Lung (tissue), 12 donors: ENCODE results near the gene PIK3AP1. TPM values are rescaled to one million over a fixed set of nuclear protein-coding genes. Genes with fewer than 3 reads are reported as not detected.
"Not testable (repeated sequence)": the region's sequence is repeated elsewhere in the genome, so short reads cannot be mapped to it uniquely, and the experiment has no call there.

ENCODE experiments used
- ATAC-seq: fragments of 200-7000 bp; cut with Tn5 transposase; one replicate; pipeline ENCODE4 v1.9.1; 2020; ENCODE audit warnings: moderate number of reproducible peaks; ENCODE audit not compliant: insufficient read depth, low FRiP score
- DNase-seq, 3 donors: peaks; one replicate each; pipeline ENCODE4 v3.0.0-alpha.2; 2013 to 2017
- H3K27ac ChIP-seq, 2 donors: one replicate each; pipeline ENCODE4 v1.5.1; 2013; ENCODE audit warnings: mild to moderate bottlenecking in 2 of 2, moderate library complexity in 2 of 2, control low read depth in 1 of 2, inconsistent platforms in 1 of 2, low read depth in 1 of 2, low read length in 1 of 2
- H3K27me3 ChIP-seq, 3 donors: one replicate each; pipeline ENCODE4 v1.5.1; 2013; ENCODE audit warnings: low read length in 2 of 3; ENCODE audit not compliant: control insufficient read depth in 3 of 3, insufficient read depth in 3 of 3
- H3K36me3 ChIP-seq, 4 donors: one replicate each; pipeline ENCODE4 v1.5.1; 2013; ENCODE audit warnings: low read length in 4 of 4, mild to moderate bottlenecking in 1 of 4, moderate library complexity in 1 of 4; ENCODE audit not compliant: control insufficient read depth in 4 of 4, insufficient read depth in 4 of 4
- H3K4me1 ChIP-seq, 5 donors: one replicate each; pipeline ENCODE4 v1.5.1; 2013; ENCODE audit warnings: low read length in 5 of 5, mild to moderate bottlenecking in 2 of 5, moderate library complexity in 1 of 5; ENCODE audit not compliant: control insufficient read depth in 5 of 5, insufficient read depth in 5 of 5
- H3K4me3 ChIP-seq: one replicate; pipeline ENCODE4 v1.5.1; 2013; ENCODE audit warnings: mild to moderate bottlenecking, control low read depth, moderate library complexity
- H3K9ac ChIP-seq, 2 donors: one replicate each; pipeline ENCODE4 v1.5.1; 2013; ENCODE audit warnings: low read length in 2 of 2, control low read depth in 1 of 2; ENCODE audit not compliant: insufficient read depth in 1 of 2
- H3K9me3 ChIP-seq, 4 donors: one replicate each; pipeline ENCODE4 v1.5.1; 2013; ENCODE audit warnings: low read length in 3 of 4, mild to moderate bottlenecking in 1 of 4, moderate library complexity in 1 of 4; ENCODE audit not compliant: control insufficient read depth in 4 of 4, insufficient read depth in 3 of 4
- WGBS, 2 donors: extraction: QIAGEN DNeasy Blood & Tissue Kit; methylation state at CpG; one replicate each; pipeline ENCODE4 v1.1.7; 2013; 5-methylcytosine and 5-hydroxymethylcytosine counted together
- polyA plus RNA-seq, 2 donors: library from polyadenylated mRNA; stranded (reverse); fragments of 200-250 nt; gene quantifications; one replicate each; pipeline ENCODE4 v1.2.1, GENCODE V29; 2013
- total RNA-seq, 2 donors: library from RNA; depleted of rRNA in 1 of 2; stranded (reverse); fragments of >200 nt in 1 of 2; gene quantifications; one replicate each; pipeline ENCODE4 v1.2.1, GENCODE V29; 2014 to 2021
- TF ChIP-seq, protein P1 (sequence below): IDR thresholded peaks from 2 replicates; pipeline ENCODE4 v1.5.1; 2012; ENCODE audit warnings: mild to moderate bottlenecking; ENCODE audit errors: control extremely low read depth, extremely low read depth
- donor health status: control.
- donor health status: control.
- donor health status: Bipolar disorder and iron deficiency.
- donor health status: healthy.
- donor health status: DM: yes; HTN: yes; CAD: no.

PIK3AP1 gene
- total and polyA plus RNA-seq, 4 donors = 7.3 to 120 (median 30.4) TPM

DNA sequence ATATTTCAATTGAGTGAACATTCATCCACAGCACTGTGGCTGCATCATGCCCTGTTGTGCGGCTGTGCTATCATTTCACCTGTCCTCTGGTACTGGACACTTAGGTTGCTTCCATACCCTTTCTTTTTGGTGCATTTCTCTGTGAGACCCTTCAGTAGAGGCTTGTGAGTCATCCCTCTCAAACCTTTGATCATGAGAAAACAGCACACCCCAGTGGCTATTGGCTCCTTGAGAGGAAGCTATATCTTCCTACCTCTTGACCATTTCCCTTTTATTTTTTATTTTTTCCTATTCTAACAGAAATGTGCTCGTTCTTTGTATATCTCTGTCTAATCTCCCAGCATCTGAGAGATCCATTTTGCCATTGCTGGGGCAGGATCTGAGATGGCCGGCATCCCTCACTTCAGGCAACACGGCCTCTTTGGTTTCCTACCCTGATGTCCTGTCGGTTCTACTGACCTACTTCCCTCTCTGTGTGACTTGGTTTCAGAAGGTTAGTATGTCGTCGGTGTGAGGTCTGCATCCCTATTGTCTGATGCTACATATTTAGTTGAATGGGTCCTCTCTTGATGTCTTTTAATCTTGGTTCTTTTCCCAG, 23.8 kb upstream of the PIK3AP1 start:
- peak in 2 of 3 donors; percentile 31 to 43 for DNase-seq
- Histone ChIP-seq H3K36me3 (no peaks in the 10 kb centered on the region), H3K9me3 (peaks cover 0 to 2% (median 0%) of the 10 kb centered on the region in 4 donors), H3K27ac (no peak overlapping the region), H3K27me3 (no peaks in the 10 kb centered on the region), H3K4me3 (no peak overlapping the region), H3K4me1 (peaks cover 0 to 1% (median 0%) of the 10 kb centered on the region in 5 donors), H3K9ac (no peak overlapping the region)
- no peak for ATAC-seq
- TF ChIP-seq, protein P1, sequence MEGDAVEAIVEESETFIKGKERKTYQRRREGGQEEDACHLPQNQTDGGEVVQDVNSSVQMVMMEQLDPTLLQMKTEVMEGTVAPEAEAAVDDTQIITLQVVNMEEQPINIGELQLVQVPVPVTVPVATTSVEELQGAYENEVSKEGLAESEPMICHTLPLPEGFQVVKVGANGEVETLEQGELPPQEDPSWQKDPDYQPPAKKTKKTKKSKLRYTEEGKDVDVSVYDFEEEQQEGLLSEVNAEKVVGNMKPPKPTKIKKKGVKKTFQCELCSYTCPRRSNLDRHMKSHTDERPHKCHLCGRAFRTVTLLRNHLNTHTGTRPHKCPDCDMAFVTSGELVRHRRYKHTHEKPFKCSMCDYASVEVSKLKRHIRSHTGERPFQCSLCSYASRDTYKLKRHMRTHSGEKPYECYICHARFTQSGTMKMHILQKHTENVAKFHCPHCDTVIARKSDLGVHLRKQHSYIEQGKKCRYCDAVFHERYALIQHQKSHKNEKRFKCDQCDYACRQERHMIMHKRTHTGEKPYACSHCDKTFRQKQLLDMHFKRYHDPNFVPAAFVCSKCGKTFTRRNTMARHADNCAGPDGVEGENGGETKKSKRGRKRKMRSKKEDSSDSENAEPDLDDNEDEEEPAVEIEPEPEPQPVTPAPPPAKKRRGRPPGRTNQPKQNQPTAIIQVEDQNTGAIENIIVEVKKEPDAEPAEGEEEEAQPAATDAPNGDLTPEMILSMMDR = no peak
- 35 to 46% methylated on average over 7 of the region's 7 CpGs for WGBS, 2 donors

DNA sequence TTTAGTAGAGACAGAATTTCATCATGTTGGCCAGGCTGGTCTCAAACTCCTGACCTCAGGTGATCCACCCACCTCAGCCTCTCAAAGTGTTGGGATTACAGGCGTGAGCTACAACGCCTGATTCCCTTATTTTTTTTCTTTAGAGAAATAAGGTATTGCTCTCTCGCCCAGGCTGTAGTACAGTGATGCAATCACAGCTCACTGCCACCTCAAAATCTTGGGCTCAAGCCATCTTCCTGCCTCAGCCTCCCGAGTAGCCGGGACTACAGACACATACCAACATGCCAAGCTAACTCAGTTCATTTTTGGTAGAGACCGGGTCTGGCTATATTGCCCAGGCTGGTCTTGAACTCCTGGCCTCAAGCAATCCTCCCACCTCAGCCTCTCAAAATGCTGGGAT, 21.2 kb upstream of the PIK3AP1 start:
- not testable (repeated sequence) for H3K9ac ChIP-seq, H3K4me1 ChIP-seq, ATAC-seq, H3K4me3 ChIP-seq, H3K36me3 ChIP-seq, DNase-seq, H3K27me3 ChIP-seq, H3K27ac ChIP-seq, H3K9me3 ChIP-seq
- 32 to 50% methylated on average over 6 of the region's 6 CpGs for WGBS, 2 donors

DNA sequence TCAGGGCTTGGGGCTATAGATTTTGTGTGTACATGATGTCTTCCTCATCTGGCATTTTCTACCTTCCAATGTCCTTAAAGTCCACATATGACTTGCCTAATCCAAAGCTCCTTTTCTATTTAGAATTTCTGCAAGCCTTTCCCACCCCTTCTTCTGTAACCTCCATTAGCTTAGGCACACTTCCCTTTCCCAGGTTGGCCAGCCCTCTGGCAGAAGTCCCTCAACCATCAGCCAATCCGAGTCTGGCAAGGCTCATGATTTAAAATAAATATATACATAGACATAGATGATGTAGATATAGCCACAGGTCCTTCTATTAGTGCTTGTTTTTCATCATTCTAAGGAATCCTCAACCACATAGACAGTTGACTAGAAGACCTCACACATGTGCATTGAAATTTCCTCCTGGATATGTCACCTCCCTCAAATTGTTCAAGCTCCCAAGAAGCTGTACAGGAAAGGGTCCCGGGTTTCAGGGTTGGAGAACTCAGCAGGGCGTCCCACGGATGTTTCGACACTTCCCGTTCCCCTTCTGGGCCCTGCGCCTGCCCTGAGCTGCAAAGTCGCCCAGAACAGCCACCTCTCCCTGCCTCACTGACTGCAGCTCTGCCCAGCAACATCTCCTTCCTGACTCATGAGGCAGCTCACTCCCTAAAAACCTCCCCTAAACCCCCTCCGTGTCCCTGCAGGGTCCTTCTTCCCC, 20.4 kb upstream of the PIK3AP1 start:
- WGBS, 2 donors = 20 to 43% methylated on average over 9 of the region's 9 CpGs
- Histone ChIP-seq H3K36me3 (no peaks in the 10 kb centered on the region), H3K27ac (no peak overlapping the region), H3K4me3 (no peak overlapping the region), H3K9me3 (peaks cover 0 to 2% (median 0%) of the 10 kb centered on the region in 4 donors), H3K4me1 (peaks cover 0 to 1% (median 0%) of the 10 kb centered on the region in 5 donors), H3K27me3 (no peaks in the 10 kb centered on the region), H3K9ac (no peak overlapping the region)
- ATAC-seq = peak; percentile 69
- DNase-seq = peak in 1 of 3 donors; percentile 39
- TF ChIP-seq, protein P1 = no peak

DNA sequence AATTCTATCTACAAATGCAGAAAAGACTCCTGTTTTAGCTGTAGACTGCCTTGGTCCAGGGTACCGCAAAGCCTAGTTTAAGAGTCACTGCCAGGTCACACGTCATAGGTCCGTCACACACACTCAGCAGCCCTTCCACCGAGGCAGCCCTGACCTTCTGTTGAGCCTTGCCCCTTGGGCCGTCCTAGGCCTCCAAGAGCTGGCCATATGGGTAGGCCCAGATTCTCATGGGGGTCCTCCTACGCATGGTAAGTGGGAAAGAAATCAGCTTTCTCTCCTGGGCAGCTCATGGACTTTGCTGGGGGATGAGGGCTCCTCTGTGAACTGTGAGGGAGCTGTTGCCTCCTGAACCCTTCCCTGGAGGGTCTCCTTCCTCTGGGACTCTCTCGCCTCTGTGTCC, 19.8 kb upstream of the PIK3AP1 start:
- Histone ChIP-seq H3K27me3 (no peaks in the 10 kb centered on the region), H3K4me1 (peaks cover 0 to 1% (median 0%) of the 10 kb centered on the region in 5 donors), H3K27ac (no peak overlapping the region), H3K9me3 (peaks cover 0 to 2% (median 0%) of the 10 kb centered on the region in 4 donors), H3K36me3 (no peaks in the 10 kb centered on the region), H3K4me3 (no peak overlapping the region), H3K9ac (no peak overlapping the region)
- WGBS, 2 donors = 93 to 95% methylated on average over 7 of the region's 7 CpGs
- TF ChIP-seq, protein P1 = no peak
- DNase-seq = no peak
- no peak for ATAC-seq

DNA sequence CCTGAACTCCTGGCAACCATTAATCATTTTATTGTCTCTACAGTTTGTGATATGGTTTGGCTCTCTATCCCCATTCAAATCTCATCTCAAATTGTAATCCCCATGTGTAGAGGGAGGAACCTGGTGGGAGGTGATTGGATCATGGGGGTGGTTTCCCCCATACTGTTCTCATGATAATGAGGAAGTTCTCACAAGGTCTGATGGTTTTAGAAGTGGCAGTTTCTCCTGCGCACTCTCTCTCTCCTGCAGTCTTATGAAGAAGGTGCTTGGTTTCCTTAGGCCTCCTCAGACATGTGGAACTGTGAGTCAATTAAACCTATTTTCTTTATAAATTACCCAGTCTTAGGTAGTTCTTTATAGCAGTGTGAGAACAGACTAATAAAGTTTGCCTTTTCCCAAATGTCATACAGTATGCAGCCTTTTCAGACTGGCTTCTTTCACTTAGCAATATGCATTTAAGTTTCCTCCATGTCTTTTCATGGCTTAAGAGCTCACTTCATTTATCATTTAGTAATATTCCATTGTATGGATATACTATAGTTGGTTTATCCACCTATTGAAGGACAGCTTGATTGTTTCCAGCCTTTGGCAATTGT, 17.1 kb upstream of the PIK3AP1 start:
- 37 to 75% methylated on average over 1 of the region's 1 CpG for WGBS, 2 donors
- not testable (repeated sequence) for H3K4me3 ChIP-seq, H3K27me3 ChIP-seq, DNase-seq, ATAC-seq, H3K9ac ChIP-seq, H3K36me3 ChIP-seq, H3K9me3 ChIP-seq, H3K27ac ChIP-seq, H3K4me1 ChIP-seq
